ENCODE data around the gene APOL2. TPM values are rescaled to one million over a fixed set of nuclear protein-coding genes. Genes with fewer than 3 reads are reported as not detected.
"Not testable (repeated sequence)": the region's sequence is repeated elsewhere in the genome, so short reads cannot be mapped to it uniquely, and the experiment has no call there.

Gene APOL2
- total RNA-seq, 1 donor from 2014 or later: 51.6 TPM

DNA sequence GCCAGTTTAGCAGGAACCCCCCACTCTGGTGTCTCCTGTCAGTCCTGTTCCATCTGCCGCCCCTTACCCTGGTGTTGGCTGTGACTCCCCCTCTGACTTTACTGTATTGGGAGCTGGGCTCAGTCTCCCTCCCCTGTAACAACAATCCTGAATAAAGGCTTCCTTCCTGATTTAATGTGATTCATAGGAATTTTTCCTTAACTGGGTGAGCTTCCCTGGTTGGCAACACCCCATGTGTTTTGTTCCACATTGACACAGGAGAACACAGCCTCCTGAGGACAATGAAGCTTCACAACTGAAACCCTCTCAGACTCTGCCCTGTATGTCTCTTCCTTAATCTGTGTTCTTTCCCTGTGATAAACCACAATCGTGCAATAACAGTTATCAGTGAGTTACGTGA is 46.2 kb downstream of the APOL2 start:
- ATAC-seq (no peak), DNase-seq (no peak)
- Histone ChIP-seq H3K4me3 (no peak overlapping the region), H3K27me3 (no peaks in the 10 kb centered on the region), H3K36me3 (no peaks in the 10 kb centered on the region), H3K4me1 (peaks cover 14% of the 10 kb centered on the region), H3K9me3 (no peaks in the 10 kb centered on the region), H3K27ac (no peak overlapping the region)
- TF ChIP-seq, protein P1, sequence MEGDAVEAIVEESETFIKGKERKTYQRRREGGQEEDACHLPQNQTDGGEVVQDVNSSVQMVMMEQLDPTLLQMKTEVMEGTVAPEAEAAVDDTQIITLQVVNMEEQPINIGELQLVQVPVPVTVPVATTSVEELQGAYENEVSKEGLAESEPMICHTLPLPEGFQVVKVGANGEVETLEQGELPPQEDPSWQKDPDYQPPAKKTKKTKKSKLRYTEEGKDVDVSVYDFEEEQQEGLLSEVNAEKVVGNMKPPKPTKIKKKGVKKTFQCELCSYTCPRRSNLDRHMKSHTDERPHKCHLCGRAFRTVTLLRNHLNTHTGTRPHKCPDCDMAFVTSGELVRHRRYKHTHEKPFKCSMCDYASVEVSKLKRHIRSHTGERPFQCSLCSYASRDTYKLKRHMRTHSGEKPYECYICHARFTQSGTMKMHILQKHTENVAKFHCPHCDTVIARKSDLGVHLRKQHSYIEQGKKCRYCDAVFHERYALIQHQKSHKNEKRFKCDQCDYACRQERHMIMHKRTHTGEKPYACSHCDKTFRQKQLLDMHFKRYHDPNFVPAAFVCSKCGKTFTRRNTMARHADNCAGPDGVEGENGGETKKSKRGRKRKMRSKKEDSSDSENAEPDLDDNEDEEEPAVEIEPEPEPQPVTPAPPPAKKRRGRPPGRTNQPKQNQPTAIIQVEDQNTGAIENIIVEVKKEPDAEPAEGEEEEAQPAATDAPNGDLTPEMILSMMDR (IDR thresholded peaks at IDR 0.05): no peak
- intact Hi-C loops (cut with DNase I): loop anchor here (10.0 kb wide), 1 partner anchor 82 kb away; no protein-coding TSS in a partner anchor

DNA sequence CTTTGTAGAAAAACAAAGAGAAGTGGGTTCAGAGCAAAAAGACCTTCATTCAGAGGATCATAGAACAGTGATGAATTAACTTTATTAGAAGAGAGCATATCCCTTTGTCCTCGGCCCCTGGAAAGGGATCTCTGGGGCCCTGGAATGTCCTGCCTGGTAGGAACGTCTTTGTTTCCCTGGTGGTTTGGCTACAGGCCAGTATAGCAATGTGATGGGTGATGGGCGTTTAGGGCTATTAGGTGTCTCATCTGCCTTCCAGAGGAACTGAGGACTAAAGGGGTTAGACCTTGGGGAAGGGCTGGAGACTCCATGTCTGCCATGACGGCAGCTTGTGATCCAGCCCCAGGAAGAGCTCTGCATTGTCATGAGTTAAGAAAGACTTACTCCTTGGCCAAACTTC is 46.8 kb downstream of the APOL2 start:
- Histone ChIP-seq H3K9me3 (no peaks in the 10 kb centered on the region), H3K27ac (no peak overlapping the region), H3K4me3 (no peak overlapping the region), H3K27me3 (no peaks in the 10 kb centered on the region), H3K4me1 (peaks cover 8% of the 10 kb centered on the region), H3K36me3 (no peaks in the 10 kb centered on the region)
- ATAC-seq: no peak
- intact Hi-C loops (cut with DNase I): loop anchor here (10.0 kb wide), 1 partner anchor 82 kb away; no protein-coding TSS in a partner anchor
- DNase-seq: no peak
- TF ChIP-seq, protein P1 (IDR thresholded peaks at IDR 0.05): no peak

DNA sequence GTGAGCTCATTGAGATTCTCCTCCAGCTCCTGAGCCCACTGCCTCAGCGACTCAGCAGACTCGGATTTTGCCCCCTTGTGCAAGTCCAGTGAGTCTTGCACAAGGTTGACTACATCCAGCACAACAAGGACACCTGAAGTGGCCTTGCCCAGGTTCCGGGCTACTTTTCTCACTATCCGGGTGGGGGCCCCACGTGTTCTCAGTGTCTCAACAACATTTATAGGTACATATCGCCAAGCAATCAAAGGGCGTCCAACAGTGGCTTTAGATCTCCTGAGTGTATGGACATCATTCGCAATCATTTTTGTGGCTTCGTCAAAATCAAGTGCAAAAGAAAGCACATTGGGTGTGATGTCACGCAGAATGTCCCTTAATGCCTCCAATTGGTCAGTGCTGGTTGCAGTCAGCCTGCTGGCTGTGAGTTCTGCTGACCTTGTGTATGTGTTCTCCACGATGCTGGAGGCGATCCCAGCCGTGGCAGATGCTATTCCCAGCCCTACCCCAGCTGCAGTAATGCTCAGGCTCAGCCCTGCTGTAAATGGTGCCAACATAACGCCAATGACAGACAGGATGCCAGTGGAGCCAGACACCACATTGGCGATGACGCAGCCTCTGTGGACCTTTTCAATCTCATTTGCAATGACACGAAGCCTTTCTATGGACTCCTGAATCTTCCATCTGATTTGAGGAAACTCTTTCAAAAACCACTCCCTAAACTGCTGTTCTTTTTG is 48.1 kb downstream of the APOL2 start:
- DNase-seq (no peak), ATAC-seq (peak; percentile 44)
- intact Hi-C loops (cut with DNase I): loop anchor here (10.0 kb wide), 1 partner anchor 84 kb away; no protein-coding TSS in a partner anchor
- TF ChIP-seq, protein P1 (IDR thresholded peaks at IDR 0.05): no peak
- Histone ChIP-seq H3K27me3 (no peaks in the 10 kb centered on the region), H3K4me3 (no peak overlapping the region), H3K27ac (no peak overlapping the region), H3K36me3 (no peaks in the 10 kb centered on the region), H3K9me3 (no peaks in the 10 kb centered on the region), H3K4me1 (no peaks in the 10 kb centered on the region)

DNA sequence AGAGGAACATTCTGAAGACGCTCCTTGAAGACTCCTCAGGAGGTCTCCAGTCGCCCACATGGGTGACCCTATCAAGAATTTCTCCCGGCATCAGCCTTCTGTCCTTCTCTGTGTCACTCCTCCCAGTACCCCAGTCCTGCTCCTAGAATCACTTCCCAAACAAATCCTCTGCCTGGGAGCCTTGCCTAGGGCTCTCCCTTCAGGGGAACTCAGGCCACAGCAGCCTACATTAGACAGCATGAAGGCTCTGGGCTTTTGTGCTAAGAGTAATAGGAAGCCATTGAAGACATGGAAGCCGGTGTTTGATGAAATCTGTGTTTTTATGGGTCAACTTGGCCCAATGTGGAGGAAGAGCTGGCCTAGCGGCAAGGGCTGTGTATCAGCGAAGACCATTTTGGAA is 51.5 kb downstream of the APOL2 start:
- intact Hi-C loops (cut with DNase I); H3K9me3 ChIP-seq; H3K27me3 ChIP-seq; H3K36me3 ChIP-seq; H3K27ac ChIP-seq; H3K4me3 ChIP-seq; H3K4me1 ChIP-seq; ATAC-seq; DNase-seq: not testable (repeated sequence)

GRCh38 chr22:36185828-36186624 is 53.3 kb downstream of the APOL2 start:
- Histone ChIP-seq H3K36me3 (no peaks in the 10 kb centered on the region), H3K9me3 (no peaks in the 10 kb centered on the region), H3K4me3 (no peak overlapping the region), H3K27ac (no peak overlapping the region), H3K27me3 (no peaks in the 10 kb centered on the region), H3K4me1 (no peaks in the 10 kb centered on the region)
- ATAC-seq: no peak
- no peak for DNase-seq
- TF ChIP-seq, protein P1 (IDR thresholded peaks at IDR 0.05): no peak
- intact Hi-C loops (cut with DNase I): no loop called here

Data from upper lobe of right lung (tissue), 1 donor.